Neuronal stem cell (in vitro differentiated cells): Measurements from ENCODE around the gene STPG3.

Experiments used
- DNase-seq: peaks from one replicate; pipeline ENCODE4 v3.0.0-alpha.2; 2013; ENCODE audit warnings: low spot score
- H2AFZ ChIP-seq: one replicate; pipeline ENCODE4 v1.6.1; 2013; ENCODE audit warnings: mild to moderate bottlenecking, low read length, inconsistent platforms
- H2AK5ac ChIP-seq: 2 replicates; pipeline ENCODE4 v1.6.1; 2013; ENCODE audit warnings: low read depth, mild to moderate bottlenecking, inconsistent platforms, low read length, moderate library complexity, mixed read lengths
- H2BK120ac ChIP-seq: 2 replicates; pipeline ENCODE4 v1.6.1; 2013; ENCODE audit warnings: low read depth, mild to moderate bottlenecking, inconsistent platforms, low read length, moderate library complexity, mixed read lengths
- H2BK12ac ChIP-seq: one replicate; pipeline ENCODE4 v1.6.1; 2013; ENCODE audit warnings: low read length, inconsistent platforms
- H2BK15ac ChIP-seq: 2 replicates; pipeline ENCODE4 v1.6.1; 2013; ENCODE audit warnings: mild to moderate bottlenecking, low read length, inconsistent platforms, mixed read lengths
- H2BK5ac ChIP-seq: one replicate; pipeline ENCODE4 v1.6.1; 2013; ENCODE audit warnings: inconsistent platforms, mild to moderate bottlenecking, low read length, moderate library complexity
- H3K14ac ChIP-seq: one replicate; pipeline ENCODE4 v1.6.1; 2013; ENCODE audit warnings: low read length, inconsistent platforms
- H3K18ac ChIP-seq: 2 replicates; pipeline ENCODE4 v1.6.1; 2013; ENCODE audit warnings: low read length, inconsistent platforms
- H3K23ac ChIP-seq: 2 replicates; pipeline ENCODE4 v1.6.1; 2013; ENCODE audit warnings: low read depth, mild to moderate bottlenecking, mixed read lengths, low read length, inconsistent platforms; ENCODE audit not compliant: poor library complexity
- H3K27ac ChIP-seq: replicated peaks from 3 replicates; pipeline ENCODE4 v1.5.1; 2013; ENCODE audit warnings: low read length, inconsistent platforms
- H3K27me3 ChIP-seq, 3 experiments: 2 replicates each; pipeline ENCODE4 v1.6.1; 2013; ENCODE audit warnings: low read length in 3 of 3, mild to moderate bottlenecking in 2 of 3, inconsistent platforms in 1 of 3, low read depth in 1 of 3, mixed read lengths in 1 of 3, moderate library complexity in 1 of 3; ENCODE audit not compliant: control insufficient read depth in 3 of 3, insufficient read depth in 3 of 3
- H3K36me3 ChIP-seq, 2 donors: replicated peaks in 1 of 2; 2 replicates each; pipeline ENCODE4 v1.6.1; 2013; ENCODE audit warnings: low read length in 2 of 2; ENCODE audit not compliant: control insufficient read depth in 2 of 2, insufficient read depth in 2 of 2
- H3K4ac ChIP-seq: 2 replicates; pipeline ENCODE4 v1.6.1; 2013; ENCODE audit warnings: inconsistent platforms, mild to moderate bottlenecking, low read length, moderate library complexity
- H3K4me1 ChIP-seq, 2 donors: 1 replicate in 1 of 2; 2 replicates in 1 of 2; pipeline ENCODE4 v1.6.1; 2013; ENCODE audit warnings: low read length in 2 of 2, low read depth in 1 of 2; ENCODE audit not compliant: control insufficient read depth in 2 of 2, insufficient read depth in 1 of 2
- H3K4me2 ChIP-seq: one replicate; pipeline ENCODE4 v1.6.1; 2013; ENCODE audit warnings: mild to moderate bottlenecking, low read length, inconsistent platforms; ENCODE audit not compliant: insufficient read depth, poor library complexity, severe bottlenecking
- H3K4me3 ChIP-seq, 2 donors: 2 replicates each; pipeline ENCODE4 v1.5.1; 2013; ENCODE audit warnings: low read length in 2 of 2, mild to moderate bottlenecking in 2 of 2, inconsistent platforms in 1 of 2, moderate library complexity in 1 of 2
- H3K79me1 ChIP-seq: one replicate; pipeline ENCODE4 v1.6.1; 2013; ENCODE audit warnings: low read depth, mild to moderate bottlenecking, inconsistent platforms, low read length, moderate library complexity
- H3K9ac ChIP-seq: one replicate; pipeline ENCODE4 v1.6.1; 2013; ENCODE audit warnings: mild to moderate bottlenecking, low read depth, low read length, inconsistent platforms; ENCODE audit not compliant: poor library complexity
- H3K9me3 ChIP-seq, 2 donors: replicated peaks in 1 of 2; 2 replicates each; pipeline versions ENCODE3 to v1.6.1; 2013; ENCODE audit warnings: low read length in 2 of 2, mild to moderate bottlenecking in 2 of 2, inconsistent platforms in 1 of 2, low read depth in 1 of 2, mixed read lengths in 1 of 2, moderate library complexity in 1 of 2; ENCODE audit not compliant: control insufficient read depth in 2 of 2, insufficient read depth in 1 of 2
- H4K8ac ChIP-seq: one replicate; pipeline ENCODE4 v1.6.1; 2013; ENCODE audit warnings: low read depth, mild to moderate bottlenecking, inconsistent platforms, low read length, moderate library complexity
- H4K91ac ChIP-seq: one replicate; pipeline ENCODE4 v1.6.1; 2013; ENCODE audit warnings: low read length, low read depth, mild to moderate bottlenecking, inconsistent platforms; ENCODE audit not compliant: poor library complexity
- WGBS, 2 donors: extraction: QIAGEN DNeasy Blood & Tissue Kit; methylation state at CpG; one replicate each; pipeline ENCODE4 v1.1.7; 2013; ENCODE audit warnings: missing lambda C conversion rate in 2 of 2, mixed read lengths in 1 of 2; ENCODE audit not compliant: insufficient read length in 2 of 2, insufficient replicate concordance in 1 of 2; ENCODE audit errors: extremely low coverage in 2 of 2; 5-methylcytosine and 5-hydroxymethylcytosine counted together

The STPG3 gene

GRCh38 chr9:137275588-137276472, 24.7 kb downstream of the STPG3 start:
- no CpG with 5 or more reads among the region's 24 CpGs for WGBS, 2 donors
- H3K36me3 ChIP-seq: peaks cover 25 to 30% of the 10 kb centered on the region in 2 donors

GRCh38 chr9:137276473-137277328, 25.6 kb downstream of the STPG3 start:
- Histone ChIP-seq H3K14ac (peak overlapping the region; percentile 97), H2BK5ac (peak overlapping the region; percentile 75), H3K79me1 (peaks cover 9% of the 10 kb centered on the region), H3K4me2 (peak overlapping the region; percentile 57), H2BK12ac (peak overlapping the region; percentile 58), H2BK120ac (peak overlapping the region; percentile 94), H3K18ac (peak overlapping the region; percentile 93), H4K8ac (peak overlapping the region; percentile 82), H2AK5ac (peak overlapping the region; percentile 97), H3K36me3 (peaks cover 23 to 24% of the 10 kb centered on the region in 2 donors), H2BK15ac (peak overlapping the region; percentile 96), H3K4me1 (peaks cover 11 to 23% of the 10 kb centered on the region in 2 donors), H3K4me3 (no peak overlapping the region), H3K9me3 (peaks cover 3 to 12% of the 10 kb centered on the region in 2 donors), H3K23ac (peak overlapping the region; percentile 96), H3K27ac (peak overlapping the region; percentile 59), H3K4ac (no peak overlapping the region), H2AFZ (no peak overlapping the region), H4K91ac (no peak overlapping the region), H3K27me3 (peaks cover 0 to 36% (median 9%) of the 10 kb centered on the region in 3 experiments), H3K9ac (peak overlapping the region; percentile 44)
- WGBS, 2 donors: no CpG with 5 or more reads among the region's 30 CpGs
- no peak for DNase-seq

More at GRCh38 chr9:137275588-137276472, 24.7 kb downstream of the STPG3 start:
- Histone ChIP-seq H3K14ac (peak overlapping the region; percentile 75), H3K79me1 (peaks cover 9% of the 10 kb centered on the region), H3K18ac (peak overlapping the region; percentile 71), H3K4ac (peak overlapping the region; percentile 66), H3K9ac (peak overlapping the region; percentile 60), H4K8ac (no peak overlapping the region), H2BK5ac (peak overlapping the region; percentile 39), H2BK15ac (peak overlapping the region; percentile 85), H2BK120ac (peak overlapping the region; percentile 47), H4K91ac (no peak overlapping the region), H3K4me3 (no peak overlapping the region), H3K4me1 (peaks cover 11 to 23% of the 10 kb centered on the region in 2 donors), H3K27me3 (peaks cover 0 to 30% (median 9%) of the 10 kb centered on the region in 3 experiments), H3K23ac (peak overlapping the region; percentile 73), H2BK12ac (peak overlapping the region; percentile 58), H3K9me3 (peaks cover 3 to 12% of the 10 kb centered on the region in 2 donors), H2AK5ac (peak overlapping the region; percentile 86), H2AFZ (no peak overlapping the region), H3K27ac (peak overlapping the region; percentile 22), H3K4me2 (no peak overlapping the region)
- no peak for DNase-seq

GRCh38 chr9:137277329-137278041, 26.4 kb downstream of the STPG3 start, which contains the start of gene TOR4A:
TOR4A (plus strand) TSS chr9:137277726; CDS start chr9:137278690, 964 bp downstream.
- no peak for DNase-seq
- H3K18ac ChIP-seq: peak within 1 kb of the TSS; percentile 93

More at GRCh38 chr9:137277329-137278041, 26.4 kb downstream of the STPG3 start, which contains the start of gene TOR4A:
- no peak within 1 kb of the TSS for H2AFZ ChIP-seq
- peaks cover 3 to 12% of the 10 kb centered on the region in 2 donors for H3K9me3 ChIP-seq
- peaks cover 7% of the 10 kb centered on the region for H3K79me1 ChIP-seq
- H3K27me3 ChIP-seq: peaks cover 0 to 39% (median 9%) of the 10 kb centered on the region in 3 experiments
- H2BK15ac ChIP-seq: peak within 1 kb of the TSS; percentile 96
- H3K4me3 ChIP-seq: peak within 1 kb of the TSS in 1 of 2 donors; percentile 69
- H2AK5ac ChIP-seq: peak within 1 kb of the TSS; percentile 97
- peak within 1 kb of the TSS; percentile 59 for H3K27ac ChIP-seq
- peak within 1 kb of the TSS; percentile 94 for H2BK120ac ChIP-seq
- H3K4ac ChIP-seq: peak within 1 kb of the TSS; percentile 66
- peak within 1 kb of the TSS; percentile 99 for H3K23ac ChIP-seq
- peak within 1 kb of the TSS; percentile 75 for H2BK5ac ChIP-seq
- peak within 1 kb of the TSS; percentile 77 for H3K9ac ChIP-seq
- peak within 1 kb of the TSS; percentile 57 for H3K4me2 ChIP-seq
- H4K8ac ChIP-seq: peak within 1 kb of the TSS; percentile 82
- WGBS, 2 donors: no CpG with 5 or more reads among the region's 25 CpGs
- H4K91ac ChIP-seq: no peak within 1 kb of the TSS
- peak within 1 kb of the TSS; percentile 73 for H2BK12ac ChIP-seq
- H3K14ac ChIP-seq: peak within 1 kb of the TSS; percentile 97
- peaks cover 11 to 23% of the 10 kb centered on the region in 2 donors for H3K4me1 ChIP-seq
- H3K36me3 ChIP-seq: peaks cover 16 to 19% of the 10 kb centered on the region in 2 donors
